ENCODE data around the gene MRPL20.

DNA sequence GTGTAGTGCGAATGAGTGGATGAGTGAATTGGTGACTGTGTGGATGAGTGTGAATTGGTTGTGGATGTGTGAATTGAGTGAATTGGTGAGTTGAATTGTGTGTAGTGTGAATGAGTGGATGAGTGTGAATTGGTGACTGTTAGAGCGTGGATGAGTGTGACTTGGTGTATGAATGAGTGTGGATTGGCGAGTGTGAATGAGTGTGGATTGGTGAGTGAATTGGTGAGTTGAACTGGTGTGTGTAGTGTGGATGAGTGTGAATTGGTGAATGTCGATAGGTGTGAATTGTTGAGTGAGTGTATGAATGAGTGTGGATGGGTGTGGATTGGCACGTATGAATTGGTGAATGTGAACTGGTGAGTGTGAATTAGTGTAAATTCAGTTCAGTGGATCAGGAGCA is 39.8 kb downstream of the MRPL20 start:
- TF ChIP-seq RAD21 (conservative IDR thresholded peaks at IDR 0.05) = no peak
- TF ChIP-seq, protein P1, sequence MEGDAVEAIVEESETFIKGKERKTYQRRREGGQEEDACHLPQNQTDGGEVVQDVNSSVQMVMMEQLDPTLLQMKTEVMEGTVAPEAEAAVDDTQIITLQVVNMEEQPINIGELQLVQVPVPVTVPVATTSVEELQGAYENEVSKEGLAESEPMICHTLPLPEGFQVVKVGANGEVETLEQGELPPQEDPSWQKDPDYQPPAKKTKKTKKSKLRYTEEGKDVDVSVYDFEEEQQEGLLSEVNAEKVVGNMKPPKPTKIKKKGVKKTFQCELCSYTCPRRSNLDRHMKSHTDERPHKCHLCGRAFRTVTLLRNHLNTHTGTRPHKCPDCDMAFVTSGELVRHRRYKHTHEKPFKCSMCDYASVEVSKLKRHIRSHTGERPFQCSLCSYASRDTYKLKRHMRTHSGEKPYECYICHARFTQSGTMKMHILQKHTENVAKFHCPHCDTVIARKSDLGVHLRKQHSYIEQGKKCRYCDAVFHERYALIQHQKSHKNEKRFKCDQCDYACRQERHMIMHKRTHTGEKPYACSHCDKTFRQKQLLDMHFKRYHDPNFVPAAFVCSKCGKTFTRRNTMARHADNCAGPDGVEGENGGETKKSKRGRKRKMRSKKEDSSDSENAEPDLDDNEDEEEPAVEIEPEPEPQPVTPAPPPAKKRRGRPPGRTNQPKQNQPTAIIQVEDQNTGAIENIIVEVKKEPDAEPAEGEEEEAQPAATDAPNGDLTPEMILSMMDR (IDR thresholded peaks at IDR 0.05; ENCODE audit: poor library complexity, severe bottlenecking) = no peak
- TF ChIP-seq, protein P2, sequence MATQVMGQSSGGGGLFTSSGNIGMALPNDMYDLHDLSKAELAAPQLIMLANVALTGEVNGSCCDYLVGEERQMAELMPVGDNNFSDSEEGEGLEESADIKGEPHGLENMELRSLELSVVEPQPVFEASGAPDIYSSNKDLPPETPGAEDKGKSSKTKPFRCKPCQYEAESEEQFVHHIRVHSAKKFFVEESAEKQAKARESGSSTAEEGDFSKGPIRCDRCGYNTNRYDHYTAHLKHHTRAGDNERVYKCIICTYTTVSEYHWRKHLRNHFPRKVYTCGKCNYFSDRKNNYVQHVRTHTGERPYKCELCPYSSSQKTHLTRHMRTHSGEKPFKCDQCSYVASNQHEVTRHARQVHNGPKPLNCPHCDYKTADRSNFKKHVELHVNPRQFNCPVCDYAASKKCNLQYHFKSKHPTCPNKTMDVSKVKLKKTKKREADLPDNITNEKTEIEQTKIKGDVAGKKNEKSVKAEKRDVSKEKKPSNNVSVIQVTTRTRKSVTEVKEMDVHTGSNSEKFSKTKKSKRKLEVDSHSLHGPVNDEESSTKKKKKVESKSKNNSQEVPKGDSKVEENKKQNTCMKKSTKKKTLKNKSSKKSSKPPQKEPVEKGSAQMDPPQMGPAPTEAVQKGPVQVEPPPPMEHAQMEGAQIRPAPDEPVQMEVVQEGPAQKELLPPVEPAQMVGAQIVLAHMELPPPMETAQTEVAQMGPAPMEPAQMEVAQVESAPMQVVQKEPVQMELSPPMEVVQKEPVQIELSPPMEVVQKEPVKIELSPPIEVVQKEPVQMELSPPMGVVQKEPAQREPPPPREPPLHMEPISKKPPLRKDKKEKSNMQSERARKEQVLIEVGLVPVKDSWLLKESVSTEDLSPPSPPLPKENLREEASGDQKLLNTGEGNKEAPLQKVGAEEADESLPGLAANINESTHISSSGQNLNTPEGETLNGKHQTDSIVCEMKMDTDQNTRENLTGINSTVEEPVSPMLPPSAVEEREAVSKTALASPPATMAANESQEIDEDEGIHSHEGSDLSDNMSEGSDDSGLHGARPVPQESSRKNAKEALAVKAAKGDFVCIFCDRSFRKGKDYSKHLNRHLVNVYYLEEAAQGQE (IDR thresholded peaks at IDR 0.05; ENCODE audit: borderline replicate concordance) = no peak
- no peak for TF ChIP-seq EZH2 (IDR thresholded peaks at IDR 0.05; ENCODE audit: borderline replicate concordance, insufficient read depth, low read length, poor library complexity, severe bottlenecking)
- TF ChIP-seq POLR2AphosphoS5 (IDR thresholded peaks at IDR 0.05) = no peak
- no peak for TF ChIP-seq EP300 (conservative IDR thresholded peaks at IDR 0.05; ENCODE audit: poor library complexity, severe bottlenecking)
- no peak for TF ChIP-seq MXI1 (conservative IDR thresholded peaks at IDR 0.05; ENCODE audit: poor library complexity, severe bottlenecking)
- TF ChIP-seq TAF1 (IDR thresholded peaks at IDR 0.05; ENCODE audit: low read depth) = no peak
- no peak for TF ChIP-seq SMC3 (conservative IDR thresholded peaks at IDR 0.05; ENCODE audit: poor library complexity)

Measured in neural cell (in vitro differentiated cells).